Measurements from ENCODE around the gene NT5C2. TPM values are rescaled to one million over a fixed set of nuclear protein-coding genes. Genes with fewer than 3 reads are reported as not detected.

The NT5C2 gene
- total RNA-seq, 1 experiment from 2014 or later, result 74.6 TPM

- Histone ChIP-seq H3K4me2 (ENCODE audit: low read length) (no peak overlapping the region), H3K4me3 (ENCODE audit: low read length) (no peak overlapping the region), H3F3A (ENCODE audit: low read length, unreplicated experiment) (no peaks in the 10 kb centered on the region), H3K79me2 (ENCODE audit: low read length) (peaks cover 2% of the 10 kb centered on the region; the same call in 1 of the 2 replicates), H3K9me3 (ENCODE audit: low read length) (no peaks in the 10 kb centered on the region), H3K9ac (ENCODE audit: low read length) (no peak overlapping the region), H3K36me3 (ENCODE audit: low read depth, low read length) (peaks cover 11% of the 10 kb centered on the region; the same call in 1 of the 2 replicates), H2AFZ (ENCODE audit: low read length) (no peak overlapping the region), H3K9me2 (replicated peaks; ENCODE audit: low read length) (no peaks in the 10 kb centered on the region), H3K27ac (ENCODE audit: low read length) (no peak overlapping the region), H3K4me1 (ENCODE audit: insufficient read depth, low read length) (no peaks in the 10 kb centered on the region), H4K20me1 (ENCODE audit: low read length) (no peaks in the 10 kb centered on the region), H3K27me3 (ENCODE audit: low read length) (no peaks in the 10 kb centered on the region)
- no TSS peak for BruUV-seq (replicated peaks)
- ATAC-seq (no peak), DNase-seq (no peak)
- no peak for TF ChIP-seq EZH2 (IDR thresholded peaks at IDR 0.05; ENCODE audit: low read length, unreplicated experiment)
- no peak for TF ChIP-seq EZH2phosphoT487 (IDR thresholded peaks at IDR 0.05; ENCODE audit: borderline replicate concordance, low read length)
- TF ChIP-seq CTCF (conservative IDR thresholded peaks at IDR 0.05; ENCODE audit: low read depth, low read length), result no peak
- ChIA-PET POLR2A (ENCODE audit: unreplicated experiment) (no interaction called here), CTCF (no interaction called here)
- intact Hi-C loops (cut with micrococcal nuclease), result no loop called here
Observed at GRCh38 chr10:103125323-103126267, 67.5 kb downstream of the NT5C2 start.

GRCh38 chr10:103124420-103125096, 68.5 kb downstream of the NT5C2 start:
- Histone ChIP-seq H3K4me1 (ENCODE audit: insufficient read depth, low read length) (no peaks in the 10 kb centered on the region), H4K20me1 (ENCODE audit: low read length) (no peaks in the 10 kb centered on the region), H3K4me3 (ENCODE audit: low read length) (no peak overlapping the region), H3K27ac (ENCODE audit: low read length) (no peak overlapping the region), H3K36me3 (ENCODE audit: low read depth, low read length) (peaks cover 11% of the 10 kb centered on the region; the same call in 1 of the 2 replicates), H3F3A (ENCODE audit: low read length, unreplicated experiment) (no peaks in the 10 kb centered on the region), H3K9ac (ENCODE audit: low read length) (no peak overlapping the region), H3K4me2 (ENCODE audit: low read length) (no peak overlapping the region), H2AFZ (ENCODE audit: low read length) (no peak overlapping the region), H3K9me3 (ENCODE audit: low read length) (no peaks in the 10 kb centered on the region), H3K79me2 (ENCODE audit: low read length) (peaks cover 13% of the 10 kb centered on the region; the same call in 1 of the 2 replicates), H3K9me2 (replicated peaks; ENCODE audit: low read length) (no peaks in the 10 kb centered on the region), H3K27me3 (ENCODE audit: low read length) (no peaks in the 10 kb centered on the region)
- intact Hi-C loops (cut with micrococcal nuclease), result no loop called here
- TF ChIP-seq EZH2 (IDR thresholded peaks at IDR 0.05; ENCODE audit: low read length, unreplicated experiment) (no peak), CTCF (conservative IDR thresholded peaks at IDR 0.05; ENCODE audit: low read depth, low read length) (no peak), EZH2phosphoT487 (IDR thresholded peaks at IDR 0.05; ENCODE audit: borderline replicate concordance, low read length) (no peak)
- no peak for DNase-seq
- no peak for ATAC-seq
- POLR2A ChIA-PET (ENCODE audit: unreplicated experiment), result no interaction called here
- BruUV-seq (replicated peaks), result no TSS peak
- CTCF ChIA-PET, result no interaction called here

Measured in PC-3 (cell line).